ENCODE data around the gene CD68. TPM values are rescaled to one million over a fixed set of nuclear protein-coding genes. Genes with fewer than 3 reads are reported as not detected.
A peak's percentile ranks its signal among the peaks of the same experiment; 100 is the strongest.

Gene CD68
- total RNA-seq, 2 donors from 2014 or later, result 37.7 to 56.6 TPM

GRCh38 chr17:7563115-7563869 is 16.1 kb upstream of the CD68 start:
- Histone ChIP-seq H3K9me3 (no peaks in the 10 kb centered on the region), H3K4me1 (peaks cover 19% of the 10 kb centered on the region), H3K36me3 (no peaks in the 10 kb centered on the region), H3K27me3 (no peaks in the 10 kb centered on the region), H3K27ac (no peak overlapping the region), H3K4me3 (no peak overlapping the region), H3K9ac (ENCODE audit: low read depth in 2 of 2, low read length in 2 of 2) (no peak overlapping the region)
- DNase-seq, result no peak
- TF ChIP-seq CTCF (IDR thresholded peaks at IDR 0.05), result no peak
- intact Hi-C loops (cut with DNase I), result loop anchor here (10.0 kb wide), 1 partner anchor 208 kb away; the partner anchor contains the start of genes KCTD11 and TMEM95

DNA sequence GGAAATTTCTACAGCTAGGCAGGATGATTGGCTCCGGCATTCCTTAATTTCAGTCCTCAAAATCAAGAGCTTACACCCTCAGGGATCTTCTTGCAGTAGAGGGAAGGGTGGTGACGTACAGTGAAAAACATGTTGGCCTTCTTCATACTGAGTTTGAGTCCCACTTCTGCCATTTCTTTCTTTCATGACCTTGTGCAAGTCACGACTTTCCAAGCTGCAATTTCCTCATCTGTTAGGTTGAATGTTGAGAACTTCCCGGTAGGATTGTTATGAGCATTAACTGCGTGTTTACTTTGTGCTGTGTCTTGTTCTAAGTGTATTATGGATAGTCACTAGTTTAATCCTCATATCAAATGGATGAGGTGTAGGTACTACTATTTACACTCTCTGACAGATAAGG is 9.9 kb upstream of the CD68 start:
- TF ChIP-seq CTCF (IDR thresholded peaks at IDR 0.05), result no peak
- no peak overlapping the region for H3K4me3 ChIP-seq
- no peak overlapping the region for H3K9ac ChIP-seq (ENCODE audit: low read depth in 2 of 2, low read length in 2 of 2)
- intact Hi-C loops (cut with DNase I), result loop anchor here (10.0 kb wide), 1 partner anchor 215 kb away; the partner anchor contains the start of genes KCTD11 and TMEM95
- H3K27me3 ChIP-seq, result no peaks in the 10 kb centered on the region
- H3K27ac ChIP-seq, result no peak overlapping the region
- H3K4me1 ChIP-seq, result peaks cover under 1% of the 10 kb centered on the region
- no peaks in the 10 kb centered on the region for H3K36me3 ChIP-seq
- no peak for DNase-seq
- H3K9me3 ChIP-seq, result no peaks in the 10 kb centered on the region

- Histone ChIP-seq H3K36me3 (peaks cover 8% of the 10 kb centered on the region), H3K9ac (ENCODE audit: low read depth in 2 of 2, low read length in 2 of 2) (no peak overlapping the region), H3K27ac (no peak overlapping the region), H3K9me3 (no peaks in the 10 kb centered on the region), H3K27me3 (no peaks in the 10 kb centered on the region), H3K4me3 (no peak overlapping the region), H3K4me1 (peaks cover 8% of the 10 kb centered on the region)
- TF ChIP-seq CTCF (IDR thresholded peaks at IDR 0.05), result no peak
- intact Hi-C loops (cut with DNase I), result no loop called here
- DNase-seq, result no peak
Observed at GRCh38 chr17:7570351-7570750, 9.1 kb upstream of the CD68 start.

- intact Hi-C loops (cut with DNase I), result no loop called here
Observed at GRCh38 chr17:7572338-7572587, 7.2 kb upstream of the CD68 start.

GRCh38 chr17:7572588-7573323 is 6.7 kb upstream of the CD68 start:
- Histone ChIP-seq H3K4me3 (peak overlapping the region; percentile 97), H3K9me3 (no peaks in the 10 kb centered on the region), H3K27me3 (no peaks in the 10 kb centered on the region), H3K36me3 (peaks cover 27% of the 10 kb centered on the region), H3K27ac (peak overlapping the region; percentile 98), H3K9ac (ENCODE audit: low read depth in 2 of 2, low read length in 2 of 2) (peak overlapping the region; percentile 99), H3K4me1 (peaks cover 12% of the 10 kb centered on the region)
- intact Hi-C loops (cut with DNase I), result no loop called here
- peak; percentile 100 for DNase-seq
- no peak for TF ChIP-seq CTCF (IDR thresholded peaks at IDR 0.05)

More at GRCh38 chr17:7572338-7572587, 7.2 kb upstream of the CD68 start:
- peak overlapping the region; percentile 62 to 98 for H3K9ac ChIP-seq (ENCODE audit: low read depth in 2 of 2, low read length in 2 of 2)
- H3K4me1 ChIP-seq, result peaks cover 12% of the 10 kb centered on the region
- H3K27me3 ChIP-seq, result no peaks in the 10 kb centered on the region
- peaks cover 22% of the 10 kb centered on the region for H3K36me3 ChIP-seq
- no peak for DNase-seq
- H3K4me3 ChIP-seq, result peak overlapping the region; percentile 43
- H3K27ac ChIP-seq, result peak overlapping the region; percentile 83
- H3K9me3 ChIP-seq, result no peaks in the 10 kb centered on the region
- no peak for TF ChIP-seq CTCF (IDR thresholded peaks at IDR 0.05)
